Colonic mucosa (tissue), 4 donors: ENCODE measurements around the gene SLC35A4. TPM values are rescaled to one million over a fixed set of nuclear protein-coding genes. Genes with fewer than 3 reads are reported as not detected.

Source experiments
- DNase-seq: peaks from one replicate; pipeline ENCODE4 v3.0.0-alpha.2; 2020
- H3K27ac ChIP-seq: fragments of 200-600 bp; one replicate; pipeline ENCODE4 v1.8.0; 2021
- H3K27me3 ChIP-seq: fragments of 200-600 bp; one replicate; pipeline ENCODE4 v1.8.0; 2021
- H3K36me3 ChIP-seq: fragments of 200-600 bp; one replicate; pipeline ENCODE4 v1.8.0; 2021
- H3K4me1 ChIP-seq: fragments of 200-600 bp; one replicate; pipeline ENCODE4 v1.8.0; 2021; ENCODE audit warnings: mild to moderate bottlenecking
- H3K4me3 ChIP-seq: fragments of 200-600 bp; one replicate; pipeline ENCODE4 v1.8.0; 2021
- H3K9ac ChIP-seq, 2 donors: one replicate each; pipeline ENCODE4 v1.7.0; 2013; ENCODE audit warnings: control low read depth in 2 of 2, low read depth in 2 of 2, low read length in 2 of 2
- H3K9me3 ChIP-seq: fragments of 200-600 bp; one replicate; pipeline ENCODE4 v1.8.0; 2021
- intact Hi-C: fragments of 100-400 bp; cut with DNase I; formaldehyde crosslinking; loops from one replicate; pipeline ENCODE4 v1.14.1; 2022
- total RNA-seq, 2 donors: library from RNA; stranded (reverse); fragmentation: NEBNext Ultra II Directional in 1 of 2; extraction: Animal tissue kit (Norgen Biotek cat#: 25700) in 1 of 2; gene quantifications; one replicate each; pipeline ENCODE4 v1.2.1, GENCODE V29; 2021
- TF ChIP-seq, protein P1 (sequence below): fragments of 200-600 bp; IDR thresholded peaks from one replicate; pipeline ENCODE4 v1.8.0; 2022; ENCODE audit warnings: antibody characterized with exemption, mild to moderate bottlenecking
- donor health status: healthy.
- donor health status: DM: no; HTN: no; CAD: no.
- donor health status: DM: no; HTN: no; CAD: no.

The SLC35A4 gene
- total RNA-seq, 2 donors from 2014 or later, result 78.1 to 129 TPM

DNA sequence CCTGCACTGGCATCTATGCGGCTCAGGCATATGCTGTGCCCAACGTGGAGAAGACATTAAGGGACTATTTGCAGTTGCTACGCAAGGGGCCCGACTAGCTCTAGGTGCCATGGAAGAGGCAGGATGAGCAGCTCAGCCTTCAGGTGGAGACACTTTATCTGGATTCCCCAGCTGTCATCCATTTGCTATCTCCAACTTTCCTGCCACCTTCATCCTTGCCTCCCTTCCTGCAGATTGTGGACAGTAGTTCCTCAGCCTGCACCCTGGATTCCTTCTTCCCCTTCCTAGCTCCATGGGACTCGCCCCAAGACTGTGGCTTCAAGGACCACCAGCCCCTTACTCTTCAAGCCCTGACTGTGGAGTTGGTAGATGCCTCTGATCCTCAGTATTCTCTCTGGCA, 2.0 kb downstream of the SLC35A4 start:
- TF ChIP-seq, protein P1, sequence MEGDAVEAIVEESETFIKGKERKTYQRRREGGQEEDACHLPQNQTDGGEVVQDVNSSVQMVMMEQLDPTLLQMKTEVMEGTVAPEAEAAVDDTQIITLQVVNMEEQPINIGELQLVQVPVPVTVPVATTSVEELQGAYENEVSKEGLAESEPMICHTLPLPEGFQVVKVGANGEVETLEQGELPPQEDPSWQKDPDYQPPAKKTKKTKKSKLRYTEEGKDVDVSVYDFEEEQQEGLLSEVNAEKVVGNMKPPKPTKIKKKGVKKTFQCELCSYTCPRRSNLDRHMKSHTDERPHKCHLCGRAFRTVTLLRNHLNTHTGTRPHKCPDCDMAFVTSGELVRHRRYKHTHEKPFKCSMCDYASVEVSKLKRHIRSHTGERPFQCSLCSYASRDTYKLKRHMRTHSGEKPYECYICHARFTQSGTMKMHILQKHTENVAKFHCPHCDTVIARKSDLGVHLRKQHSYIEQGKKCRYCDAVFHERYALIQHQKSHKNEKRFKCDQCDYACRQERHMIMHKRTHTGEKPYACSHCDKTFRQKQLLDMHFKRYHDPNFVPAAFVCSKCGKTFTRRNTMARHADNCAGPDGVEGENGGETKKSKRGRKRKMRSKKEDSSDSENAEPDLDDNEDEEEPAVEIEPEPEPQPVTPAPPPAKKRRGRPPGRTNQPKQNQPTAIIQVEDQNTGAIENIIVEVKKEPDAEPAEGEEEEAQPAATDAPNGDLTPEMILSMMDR, result no peak

DNA sequence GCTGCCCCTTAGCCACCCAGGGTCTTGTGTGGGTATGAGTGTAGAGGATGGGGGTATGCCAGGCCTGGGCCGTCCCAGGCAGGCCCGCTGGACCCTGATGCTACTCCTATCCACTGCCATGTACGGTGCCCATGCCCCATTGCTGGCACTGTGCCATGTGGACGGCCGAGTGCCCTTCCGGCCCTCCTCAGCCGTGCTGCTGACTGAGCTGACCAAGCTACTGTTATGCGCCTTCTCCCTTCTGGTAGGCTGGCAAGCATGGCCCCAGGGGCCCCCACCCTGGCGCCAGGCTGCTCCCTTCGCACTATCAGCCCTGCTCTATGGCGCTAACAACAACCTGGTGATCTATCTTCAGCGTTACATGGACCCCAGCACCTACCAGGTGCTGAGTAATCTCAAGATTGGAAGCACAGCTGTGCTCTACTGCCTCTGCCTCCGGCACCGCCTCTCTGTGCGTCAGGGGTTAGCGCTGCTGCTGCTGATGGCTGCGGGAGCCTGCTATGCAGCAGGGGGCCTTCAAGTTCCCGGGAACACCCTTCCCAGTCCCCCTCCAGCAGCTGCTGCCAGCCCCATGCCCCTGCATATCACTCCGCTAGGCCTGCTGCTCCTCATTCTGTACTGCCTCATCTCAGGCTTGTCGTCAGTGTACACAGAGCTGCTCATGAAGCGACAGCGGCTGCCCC, 2.6 kb downstream of the SLC35A4 start:
- Histone ChIP-seq H3K9me3 (no peaks in the 10 kb centered on the region), H3K27ac (no peak overlapping the region), H3K27me3 (no peaks in the 10 kb centered on the region), H3K4me1 (peaks cover 13% of the 10 kb centered on the region), H3K36me3 (peaks cover 8% of the 10 kb centered on the region), H3K4me3 (no peak overlapping the region), H3K9ac (no peak overlapping the region)
- no peak for DNase-seq
- intact Hi-C loops, result loop anchor here (5.0 kb wide), 1 partner anchor 65 kb away; the partner anchor contains the start of gene CD14
- TF ChIP-seq, protein P1, result no peak

More for the DNA sequence above, 2.0 kb downstream of the SLC35A4 start:
- intact Hi-C loops, result loop anchor here (5.0 kb wide), 1 partner anchor 66 kb away; the partner anchor contains the start of gene CD14
- H3K27me3 ChIP-seq, result no peaks in the 10 kb centered on the region
- DNase-seq, result no peak
- H3K9me3 ChIP-seq, result no peaks in the 10 kb centered on the region
- no peak overlapping the region for H3K4me3 ChIP-seq
- H3K27ac ChIP-seq, result no peak overlapping the region
- no peak overlapping the region for H3K9ac ChIP-seq
- H3K36me3 ChIP-seq, result peaks cover 8% of the 10 kb centered on the region
- H3K4me1 ChIP-seq, result peaks cover 13% of the 10 kb centered on the region

- TF ChIP-seq, protein P1, result no peak
Measured at GRCh38 chr5:140567871-140568270, 3.2 kb downstream of the SLC35A4 start.

GRCh38 chr5:140568443-140569063, 3.9 kb downstream of the SLC35A4 start:
- TF ChIP-seq, protein P1, result no peak
- DNase-seq, result no peak
- Histone ChIP-seq H3K4me1 (peaks cover 7% of the 10 kb centered on the region), H3K27me3 (no peaks in the 10 kb centered on the region), H3K36me3 (peaks cover 8% of the 10 kb centered on the region), H3K9ac (peak overlapping the region in 1 of 2 donors; percentile 21), H3K27ac (peak overlapping the region; percentile 0), H3K4me3 (no peak overlapping the region), H3K9me3 (no peaks in the 10 kb centered on the region)
- intact Hi-C loops, result loop anchor here (5.0 kb wide), 1 partner anchor 64 kb away; the partner anchor contains the start of gene CD14

More at GRCh38 chr5:140567871-140568270, 3.2 kb downstream of the SLC35A4 start:
- Histone ChIP-seq H3K27me3 (no peaks in the 10 kb centered on the region), H3K4me3 (no peak overlapping the region), H3K9ac (no peak overlapping the region), H3K4me1 (peaks cover 13% of the 10 kb centered on the region), H3K27ac (no peak overlapping the region), H3K9me3 (no peaks in the 10 kb centered on the region), H3K36me3 (peaks cover 8% of the 10 kb centered on the region)
- intact Hi-C loops, result loop anchor here (5.0 kb wide), 1 partner anchor 64 kb away; the partner anchor contains the start of gene CD14
- DNase-seq, result no peak

- TF ChIP-seq, protein P1, result no peak
- Histone ChIP-seq H3K9me3 (no peaks in the 10 kb centered on the region), H3K27me3 (no peaks in the 10 kb centered on the region), H3K4me3 (no peak overlapping the region), H3K27ac (peak overlapping the region; percentile 0), H3K4me1 (peaks cover 5% of the 10 kb centered on the region), H3K9ac (peak overlapping the region in 1 of 2 donors; percentile 21), H3K36me3 (peaks cover 8% of the 10 kb centered on the region)
- intact Hi-C loops, result loop anchor here (5.0 kb wide), 1 partner anchor 63 kb away; the partner anchor contains the start of gene CD14
- no peak for DNase-seq
Measured at GRCh38 chr5:140569197-140569596, 4.6 kb downstream of the SLC35A4 start.
